ENCODE data around the gene AP2A1. TPM values are rescaled to one million over a fixed set of nuclear protein-coding genes. Genes with fewer than 3 reads are reported as not detected.
A peak's percentile ranks its signal among the peaks of the same experiment; 100 is the strongest.

Gene AP2A1
- total and polyA plus RNA-seq, 9 of the 15 experiments (the other 6 are each of a cell fraction or from before 2014, with no cell fraction given) = 0.55 to 150 (median 31.9) TPM

DNA sequence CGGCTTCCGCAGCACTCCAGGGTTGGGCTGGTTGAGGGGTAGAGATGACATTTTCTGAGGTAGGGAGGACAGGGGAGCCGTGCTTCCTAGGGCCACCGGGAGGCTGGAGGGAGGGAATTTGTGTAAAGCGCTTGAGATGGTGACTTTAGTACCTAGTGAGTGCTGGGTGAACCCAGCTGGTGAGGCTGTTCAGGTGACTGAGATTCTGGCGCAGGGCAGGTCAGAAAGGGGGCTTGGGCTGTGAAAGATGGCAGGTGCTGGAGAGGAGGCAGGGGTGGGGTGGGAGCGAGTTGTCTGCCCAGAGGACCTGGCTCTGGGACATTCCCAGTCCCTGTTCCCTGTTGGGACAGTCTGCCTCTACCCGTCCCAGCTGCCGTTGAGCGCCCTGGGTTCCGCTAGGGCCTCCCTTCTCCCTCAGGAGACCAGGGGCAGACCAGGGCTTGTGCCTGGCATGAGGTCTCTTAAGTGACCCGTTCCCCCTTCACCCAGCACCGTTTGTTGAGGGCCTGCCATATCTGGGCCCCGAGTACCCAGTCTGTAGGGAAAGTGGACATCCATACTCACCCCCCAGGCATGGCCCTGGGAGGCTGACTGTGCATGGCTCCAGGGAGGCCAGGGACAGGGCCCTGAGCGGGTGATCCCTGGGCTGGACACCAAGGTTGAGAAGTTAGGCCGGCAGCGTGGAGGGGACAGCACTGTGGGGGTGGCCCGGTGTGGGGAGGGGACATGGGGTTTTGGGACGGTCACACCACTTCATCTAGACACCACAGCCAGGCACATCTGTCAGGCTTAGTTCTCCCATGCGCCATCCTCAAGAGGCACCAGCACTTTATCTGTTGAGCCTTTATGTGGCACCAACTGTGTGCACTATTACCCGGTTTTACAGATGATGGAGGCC, 89.1 kb downstream of the AP2A1 start:
- Histone ChIP-seq H2AFZ (ENCODE audit: low read depth, low read length) (no peak overlapping the region), H3K79me2 (ENCODE audit: control insufficient read depth, insufficient read depth, low read length) (peaks cover 36% of the 10 kb centered on the region), H3K9ac (ENCODE audit: insufficient read depth in 1 of 2, low read depth in 2 of 2, low read length in 2 of 2) (peak overlapping the region in 1 of 2 experiments; percentile 36; a peak in 1 of 4 replicates), H3K9me1 (ENCODE audit: control insufficient read depth, insufficient read depth, low read length) (peaks cover 8% of the 10 kb centered on the region), H3K27me3 (ENCODE audit: control insufficient read depth in 2 of 2, insufficient read depth in 2 of 2, low read length in 2 of 2) (no peaks in the 10 kb centered on the region), H3K4me1 (replicated peaks in 1 of 2; ENCODE audit: control insufficient read depth in 2 of 2, insufficient read depth in 2 of 2, low read length in 2 of 2) (peaks cover 11 to 79% of the 10 kb centered on the region in 2 experiments), H3K4me3 (no peak overlapping the region), H3K4me2 (ENCODE audit: insufficient read depth, low read length) (no peak overlapping the region), H4K20me1 (replicated peaks; ENCODE audit: control insufficient read depth, insufficient read depth, low read length) (peaks cover 27% of the 10 kb centered on the region), H3K36me3 (ENCODE audit: control insufficient read depth, insufficient read depth, low read length) (peaks cover 82% of the 10 kb centered on the region), H3K9me3 (replicated peaks; ENCODE audit: control insufficient read depth, insufficient read depth, low read depth, low read length) (no peaks in the 10 kb centered on the region), H3K27ac (ENCODE audit: extremely low read depth, low read depth, low read length) (no peak overlapping the region)
- intact Hi-C loops (cut with micrococcal nuclease) (no loop called here), in situ Hi-C loops (cut with MboI) (no loop called here)
- FAIRE-seq = no peak
- DNase-seq (ENCODE audit: extremely low read depth in 1 of 4, low spot score in 3 of 4) = no peak
- CTCF ChIA-PET (ENCODE audit: low intra/inter-chr PET ratio) = no interaction called here
- WGBS (ENCODE audit: insufficient coverage, low coverage, missing lambda C conversion rate) = 77% methylated on average over 18 of the region's 21 CpGs
- POLR2A ChIA-PET = interaction anchor here (0.5 to 0.9 kb wide), 2 partner anchors 10 to 20 kb away, joined by 3 to 4 read pairs; no protein-coding TSS in a partner anchor
- no peak for ATAC-seq
- TSS peak; percentile 13 for BruUV-seq (replicated peaks)
- TF ChIP-seq, protein P1, sequence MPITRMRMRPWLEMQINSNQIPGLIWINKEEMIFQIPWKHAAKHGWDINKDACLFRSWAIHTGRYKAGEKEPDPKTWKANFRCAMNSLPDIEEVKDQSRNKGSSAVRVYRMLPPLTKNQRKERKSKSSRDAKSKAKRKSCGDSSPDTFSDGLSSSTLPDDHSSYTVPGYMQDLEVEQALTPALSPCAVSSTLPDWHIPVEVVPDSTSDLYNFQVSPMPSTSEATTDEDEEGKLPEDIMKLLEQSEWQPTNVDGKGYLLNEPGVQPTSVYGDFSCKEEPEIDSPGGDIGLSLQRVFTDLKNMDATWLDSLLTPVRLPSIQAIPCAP (CRISPR knock-in tag; IDR thresholded peaks at IDR 0.05; ENCODE audit: borderline replicate concordance) = no peak
- TF ChIP-seq, protein P2, sequence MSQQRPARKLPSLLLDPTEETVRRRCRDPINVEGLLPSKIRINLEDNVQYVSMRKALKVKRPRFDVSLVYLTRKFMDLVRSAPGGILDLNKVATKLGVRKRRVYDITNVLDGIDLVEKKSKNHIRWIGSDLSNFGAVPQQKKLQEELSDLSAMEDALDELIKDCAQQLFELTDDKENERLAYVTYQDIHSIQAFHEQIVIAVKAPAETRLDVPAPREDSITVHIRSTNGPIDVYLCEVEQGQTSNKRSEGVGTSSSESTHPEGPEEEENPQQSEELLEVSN (IDR thresholded peaks at IDR 0.05; ENCODE audit: borderline replicate concordance in 1 of 2, extremely low read depth in 1 of 2, insufficient read depth in 1 of 2, insufficient read length in 1 of 2, low read depth in 1 of 2, low read length in 1 of 2, poor library complexity in 1 of 2, severe bottlenecking in 1 of 2) = no peak
- TF ChIP-seq FOXA3 (CRISPR knock-in tag; conservative IDR thresholded peaks at IDR 0.05 in 1 of 2, IDR thresholded peaks at IDR 0.05 in 1 of 2) (0 out of 4 replicates have a peak, but pooled peaks of 1 of the 2 experiments have one; percentile 19), STAG1 (CRISPR knock-in tag; IDR thresholded peaks at IDR 0.05; ENCODE audit: borderline replicate concordance) (no peak), ZKSCAN8 (CRISPR knock-in tag; IDR thresholded peaks at IDR 0.05) (peak; percentile 98), FOXK2 (conservative IDR thresholded peaks at IDR 0.05 in 1 of 2, IDR thresholded peaks at IDR 0.05 in 1 of 2; ENCODE audit: low read depth in 2 of 2) (no peak), ETV6 (IDR thresholded peaks at IDR 0.05; ENCODE audit: borderline replicate concordance in 1 of 2, low read depth in 2 of 2, low read length in 1 of 2) (no peak), ETV6 (CRISPR knock-in tag; IDR thresholded peaks at IDR 0.05; ENCODE audit: borderline replicate concordance) (no peak), TAF15 (IDR thresholded peaks at IDR 0.05; ENCODE audit: low read depth, low read length) (0 out of 2 replicates have a peak, but pooled peaks have one; percentile 26), SMARCB1 (IDR thresholded peaks at IDR 0.05; ENCODE audit: insufficient read length, low read depth) (no peak), SRSF9 (IDR thresholded peaks at IDR 0.05; ENCODE audit: borderline replicate concordance, low read depth, low read length) (no peak), CBX5 (IDR thresholded peaks at IDR 0.05; ENCODE audit: borderline replicate concordance, low read depth) (no peak), NFYB (IDR thresholded peaks at IDR 0.05; ENCODE audit: extremely low read depth, insufficient read length) (no peak), POLR2AphosphoS2 (IDR thresholded peaks at IDR 0.05; ENCODE audit: low read length) (peak; percentile 69; the same call in 1 of the 2 replicates), POLR2G (IDR thresholded peaks at IDR 0.05; ENCODE audit: low read depth, low read length) (peak; percentile 34; the same call in 1 of the 2 replicates), ZFP30 (CRISPR knock-in tag; IDR thresholded peaks at IDR 0.05; ENCODE audit: borderline replicate concordance) (no peak)
- TF ChIP-seq, protein P3, sequence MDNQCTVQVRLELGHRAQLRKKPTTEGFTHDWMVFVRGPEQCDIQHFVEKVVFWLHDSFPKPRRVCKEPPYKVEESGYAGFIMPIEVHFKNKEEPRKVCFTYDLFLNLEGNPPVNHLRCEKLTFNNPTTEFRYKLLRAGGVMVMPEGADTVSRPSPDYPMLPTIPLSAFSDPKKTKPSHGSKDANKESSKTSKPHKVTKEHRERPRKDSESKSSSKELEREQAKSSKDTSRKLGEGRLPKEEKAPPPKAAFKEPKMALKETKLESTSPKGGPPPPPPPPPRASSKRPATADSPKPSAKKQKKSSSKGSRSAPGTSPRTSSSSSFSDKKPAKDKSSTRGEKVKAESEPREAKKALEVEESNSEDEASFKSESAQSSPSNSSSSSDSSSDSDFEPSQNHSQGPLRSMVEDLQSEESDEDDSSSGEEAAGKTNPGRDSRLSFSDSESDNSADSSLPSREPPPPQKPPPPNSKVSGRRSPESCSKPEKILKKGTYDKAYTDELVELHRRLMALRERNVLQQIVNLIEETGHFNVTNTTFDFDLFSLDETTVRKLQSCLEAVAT (IDR thresholded peaks at IDR 0.05) = no peak
